Pancreas (tissue), 10 donors: ENCODE results near the gene NDRG2. TPM values are rescaled to one million over a fixed set of nuclear protein-coding genes. Genes with fewer than 3 reads are reported as not detected.

Experiments used
- ATAC-seq, 4 donors: fragments of 200-7000 bp; cut with Tn5 transposase; one replicate each; pipeline versions ENCODE4 v1.8.0 to v1.9.1; 2020; ENCODE audit warnings: mild to moderate bottlenecking in 4 of 4, moderate library complexity in 4 of 4
- DNase-seq, 6 donors: peaks; one replicate each; pipeline ENCODE4 v3.0.0-alpha.2; 2020
- FAIRE-seq: peaks from 2 replicates; lab custom pipeline; 2012; peaks lifted over from hg19 to GRCh38; lab: Jason Lieb, UNC
- H3K27ac ChIP-seq, 4 donors: fragments of 200-600 bp; sonication (generic); 1 replicate in 3 of 4; 2 replicates in 1 of 4; pipeline versions ENCODE4 v1.5.0 to v1.8.0; 2020
- H3K27me3 ChIP-seq, 4 donors: fragments of 200-600 bp; one replicate each; pipeline ENCODE4 v1.8.0; 2021
- H3K36me3 ChIP-seq, 3 donors: fragments of 200-600 bp; sonication (generic) in 1 of 3; one replicate each; pipeline versions ENCODE4 v1.5.0 to v1.8.0; 2020 to 2021
- H3K4me1 ChIP-seq, 3 donors: fragments of 200-600 bp; one replicate each; pipeline ENCODE4 v1.8.0; 2021
- H3K4me3 ChIP-seq, 4 donors: fragments of 200-600 bp; sonication (generic) in 2 of 4; one replicate each; pipeline versions ENCODE4 v1.5.0 to v1.8.0; 2020 to 2021
- H3K9me3 ChIP-seq, 4 donors: fragments of 200-600 bp; one replicate each; pipeline ENCODE4 v1.8.0; 2021
- WGBS, 2 donors: extraction: QIAGEN DNeasy Blood & Tissue Kit; methylation state at CpG; one replicate each; pipeline ENCODE4 v1.1.7; 2013; 5-methylcytosine and 5-hydroxymethylcytosine counted together
- intact Hi-C, 3 donors: fragments of 100-400 bp; cut with DNase I; formaldehyde crosslinking; loops; one replicate each; pipeline versions ENCODE4 v1.11.1 to v1.14.2; 2022
- polyA plus RNA-seq, 2 donors: library from polyadenylated mRNA; stranded (reverse); fragments of 200-250 nt; gene quantifications; one replicate each; pipeline ENCODE4 v1.2.3, GENCODE V29; 2013
- total RNA-seq, 6 donors: library from RNA; stranded (reverse); fragmentation: NEBNext Ultra II Directional in 4 of 6; extraction: Animal tissue kit (Norgen Biotek cat#: 25700) in 4 of 6; gene quantifications; one replicate each; pipeline versions ENCODE4 v1.2.1 to v1.2.4, GENCODE V29; 2021 to 2023
- TF ChIP-seq, protein P1 (sequence below), 4 donors: fragments of 200-600 bp; sonication (generic) in 3 of 4; IDR thresholded peaks; one replicate each; pipeline versions ENCODE4 v1.5.0 to v1.8.0; 2021; ENCODE audit warnings: antibody characterized with exemption in 4 of 4
- donor health status: healthy with polysubstance abuse.
- donor health status: DM: no; HTN: no; CAD: no; lungs with moderate emphysema.
- donor health status: DM: no; HTN: no; CAD: no.
- donor health status: control.
- donor health status: control.
- donor health status: Bipolar disorder and iron deficiency.
- donor health status: DM: yes; HTN: yes; CAD: no.
- donor health status: DM: no; HTN: no; CAD: no.
- donor health status: DM: no; HTN: no; CAD: no.
- donor health status: DM: yes; HTN: yes; CAD: no.

The NDRG2 gene
- total and polyA plus RNA-seq, 8 donors = 37.5 to 159 (median 59.6) TPM

- no peaks in the 10 kb centered on the region for H3K27me3 ChIP-seq
- intact Hi-C loops = loop anchor here in 1 of 3 donors (5.0 kb wide), 1 partner anchor 71 kb away; no protein-coding TSS in a partner anchor
- no peak for FAIRE-seq
- DNase-seq = no peak
- no peaks in the 10 kb centered on the region for H3K9me3 ChIP-seq
- ATAC-seq = no peak
- peaks cover 0 to 5% (median 3%) of the 10 kb centered on the region in 3 donors for H3K4me1 ChIP-seq
- H3K4me3 ChIP-seq = no peak overlapping the region
- no peak overlapping the region for H3K27ac ChIP-seq
- TF ChIP-seq, protein P1, sequence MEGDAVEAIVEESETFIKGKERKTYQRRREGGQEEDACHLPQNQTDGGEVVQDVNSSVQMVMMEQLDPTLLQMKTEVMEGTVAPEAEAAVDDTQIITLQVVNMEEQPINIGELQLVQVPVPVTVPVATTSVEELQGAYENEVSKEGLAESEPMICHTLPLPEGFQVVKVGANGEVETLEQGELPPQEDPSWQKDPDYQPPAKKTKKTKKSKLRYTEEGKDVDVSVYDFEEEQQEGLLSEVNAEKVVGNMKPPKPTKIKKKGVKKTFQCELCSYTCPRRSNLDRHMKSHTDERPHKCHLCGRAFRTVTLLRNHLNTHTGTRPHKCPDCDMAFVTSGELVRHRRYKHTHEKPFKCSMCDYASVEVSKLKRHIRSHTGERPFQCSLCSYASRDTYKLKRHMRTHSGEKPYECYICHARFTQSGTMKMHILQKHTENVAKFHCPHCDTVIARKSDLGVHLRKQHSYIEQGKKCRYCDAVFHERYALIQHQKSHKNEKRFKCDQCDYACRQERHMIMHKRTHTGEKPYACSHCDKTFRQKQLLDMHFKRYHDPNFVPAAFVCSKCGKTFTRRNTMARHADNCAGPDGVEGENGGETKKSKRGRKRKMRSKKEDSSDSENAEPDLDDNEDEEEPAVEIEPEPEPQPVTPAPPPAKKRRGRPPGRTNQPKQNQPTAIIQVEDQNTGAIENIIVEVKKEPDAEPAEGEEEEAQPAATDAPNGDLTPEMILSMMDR (IDR thresholded peaks at IDR 0.05) = no peak
- 76 to 82% methylated on average over 5 of the region's 5 CpGs for WGBS, 2 donors
- H3K36me3 ChIP-seq = peaks cover 0 to 26% (median 0%) of the 10 kb centered on the region in 3 donors
These were observed 3.8 kb downstream of the NDRG2 start for GRCh38 chr14:21020977-21021545.

GRCh38 chr14:21019366-21019765, 5.5 kb downstream of the NDRG2 start:
- TF ChIP-seq, protein P1 (IDR thresholded peaks at IDR 0.05) = no peak
- ATAC-seq = no peak
- no peak for DNase-seq
- no peak for FAIRE-seq
- peaks cover 0 to 5% (median 3%) of the 10 kb centered on the region in 3 donors for H3K4me1 ChIP-seq
- H3K27me3 ChIP-seq = no peaks in the 10 kb centered on the region
- WGBS, 2 donors = 64 to 79% methylated on average over 1 of the region's 1 CpG
- no peak overlapping the region for H3K4me3 ChIP-seq
- H3K36me3 ChIP-seq = peaks cover 0 to 26% (median 0%) of the 10 kb centered on the region in 3 donors
- intact Hi-C loops = loop anchor here in 1 of 3 donors (5.0 kb wide), 1 partner anchor 73 kb away; no protein-coding TSS in a partner anchor
- H3K9me3 ChIP-seq = no peaks in the 10 kb centered on the region
- no peak overlapping the region for H3K27ac ChIP-seq

DNA sequence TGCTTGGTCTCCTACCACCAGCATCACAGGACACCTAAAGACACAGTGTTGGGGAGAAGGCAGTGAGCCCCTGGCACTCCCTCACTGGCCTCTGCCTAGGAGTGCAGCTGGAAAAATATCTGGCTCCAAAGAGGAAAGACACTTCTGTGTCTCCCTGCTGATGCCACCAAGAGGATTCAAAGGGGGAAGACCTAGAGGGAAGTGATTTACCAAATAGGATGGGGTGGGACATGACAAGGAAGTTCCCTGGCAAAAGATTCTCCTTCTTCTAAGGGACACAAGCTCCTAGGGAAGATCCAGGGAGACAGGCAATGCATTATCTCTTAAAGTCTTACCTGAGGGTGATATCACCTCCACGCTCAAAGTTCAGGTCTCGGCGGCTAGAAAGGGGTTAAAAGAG, 6.1 kb downstream of the NDRG2 start:
- peaks cover 0 to 3% (median 1%) of the 10 kb centered on the region in 3 donors for H3K4me1 ChIP-seq
- FAIRE-seq (no peak), DNase-seq (no peak), ATAC-seq (no peak)
- intact Hi-C loops = loop anchor here in 1 of 3 donors (5.0 kb wide), 1 partner anchor 74 kb away; no protein-coding TSS in a partner anchor
- H3K36me3 ChIP-seq = peaks cover 0 to 26% (median 0%) of the 10 kb centered on the region in 3 donors
- H3K27ac ChIP-seq = no peak overlapping the region
- H3K9me3 ChIP-seq = no peaks in the 10 kb centered on the region
- 93 to 96% methylated on average over 3 of the region's 3 CpGs for WGBS, 2 donors
- TF ChIP-seq, protein P1 (IDR thresholded peaks at IDR 0.05) = no peak
- no peak overlapping the region for H3K4me3 ChIP-seq
- no peaks in the 10 kb centered on the region for H3K27me3 ChIP-seq

DNA sequence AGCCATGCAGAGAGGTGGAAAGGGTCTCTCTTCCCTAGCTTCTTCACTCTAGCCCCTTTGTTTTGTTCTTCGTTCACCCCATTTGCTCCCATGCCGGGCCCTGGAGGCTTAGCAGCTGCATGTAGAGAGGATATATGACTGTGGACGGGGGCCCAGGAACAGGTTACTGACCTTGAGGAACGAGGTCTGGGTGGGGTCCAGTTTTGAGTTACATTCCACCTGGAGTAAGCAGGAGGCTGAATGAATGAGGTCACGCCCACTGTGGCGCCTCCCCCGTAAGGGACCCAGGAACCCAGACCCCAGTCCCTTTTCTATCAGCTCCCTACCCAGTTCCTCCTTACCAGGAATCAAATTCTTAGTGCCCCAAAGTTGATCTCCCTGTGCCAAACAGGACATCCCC, 6.6 kb downstream of the NDRG2 start:
- TF ChIP-seq, protein P1 (IDR thresholded peaks at IDR 0.05) = no peak
- H3K4me3 ChIP-seq = no peak overlapping the region
- FAIRE-seq (no peak), ATAC-seq (no peak), DNase-seq (no peak)
- no peaks in the 10 kb centered on the region for H3K9me3 ChIP-seq
- no peaks in the 10 kb centered on the region for H3K27me3 ChIP-seq
- peaks cover 0 to 26% (median 0%) of the 10 kb centered on the region in 3 donors for H3K36me3 ChIP-seq
- H3K4me1 ChIP-seq = no peaks in the 10 kb centered on the region
- WGBS, 2 donors = 78 to 81% methylated on average over 7 of the region's 7 CpGs
- H3K27ac ChIP-seq = no peak overlapping the region
- intact Hi-C loops = loop anchor here in 1 of 3 donors (5.0 kb wide), 1 partner anchor 74 kb away; no protein-coding TSS in a partner anchor
